Measurements from ENCODE around the gene SESTD1. TPM values are rescaled to one million over a fixed set of nuclear protein-coding genes. Genes with fewer than 3 reads are reported as not detected.

The SESTD1 gene
- total RNA-seq, 1 donor from 2014 or later = 49.2 TPM

- Mint-ChIP-seq H3K36me3 (ENCODE audit: low read depth) (peaks cover 22% of the 10 kb centered on the region), H3K27me3 (no peaks in the 10 kb centered on the region), H3K4me1 (no peaks in the 10 kb centered on the region), H3K4me3 (no peak overlapping the region), H3K9me3 (no peaks in the 10 kb centered on the region), H3K27ac (no peak overlapping the region)
- ATAC-seq (ENCODE audit: low read depth) = no peak
- DNase-seq = no peak
- no peak for TF ChIP-seq CTCF (IDR thresholded peaks at IDR 0.05)
- intact Hi-C loops (cut with micrococcal nuclease) = no loop called here
- ChIA-PET CTCF (no interaction called here), POLR2A (no interaction called here)
Observed at GRCh38 chr2:179137200-179137759, 127.4 kb downstream of the SESTD1 start.

GRCh38 chr2:179133016-179133415 lies 131.6 kb downstream of the SESTD1 start:
- CTCF ChIA-PET = no interaction called here
- Mint-ChIP-seq H3K27ac (no peak overlapping the region), H3K27me3 (no peaks in the 10 kb centered on the region), H3K36me3 (ENCODE audit: low read depth) (peaks cover 25% of the 10 kb centered on the region), H3K4me1 (peaks cover 2% of the 10 kb centered on the region), H3K9me3 (no peaks in the 10 kb centered on the region), H3K4me3 (no peak overlapping the region)
- intact Hi-C loops (cut with micrococcal nuclease) = loop anchor here (5.0 kb wide), 1 partner anchor 619 kb away; no protein-coding TSS in a partner anchor
- ATAC-seq (ENCODE audit: low read depth) (no peak), DNase-seq (no peak)
- POLR2A ChIA-PET = no interaction called here
- TF ChIP-seq CTCF (IDR thresholded peaks at IDR 0.05) = no peak

GRCh38 chr2:179132076-179132475 lies 132.6 kb downstream of the SESTD1 start:
- Mint-ChIP-seq H3K27me3 (no peaks in the 10 kb centered on the region), H3K27ac (no peak overlapping the region), H3K36me3 (ENCODE audit: low read depth) (peaks cover 21% of the 10 kb centered on the region), H3K4me1 (peaks cover 2% of the 10 kb centered on the region), H3K9me3 (no peaks in the 10 kb centered on the region), H3K4me3 (no peak overlapping the region)
- CTCF ChIA-PET = interaction anchor here (1.2 to 2.9 kb wide), 3 partner anchors 14 to 241 kb away, joined by 3 to 40 read pairs (median 5); no protein-coding TSS in a partner anchor
- POLR2A ChIA-PET = no interaction called here
- TF ChIP-seq CTCF (IDR thresholded peaks at IDR 0.05) = no peak
- intact Hi-C loops (cut with micrococcal nuclease) = loop anchor here (5.0 kb wide), 1 partner anchor 620 kb away; no protein-coding TSS in a partner anchor
- DNase-seq = no peak
- ATAC-seq (ENCODE audit: low read depth) = no peak

GRCh38 chr2:179130560-179130959 lies 134.1 kb downstream of the SESTD1 start:
- no peak for ATAC-seq (ENCODE audit: low read depth)
- ChIA-PET CTCF (interaction anchor here (0.9 to 3.2 kb wide), 28 partner anchors 10 to 370 kb away, joined by 3 to 87 read pairs (median 6); partner anchors contain the start of gene CCDC141), POLR2A (no interaction called here)
- Mint-ChIP-seq H3K27me3 (no peaks in the 10 kb centered on the region), H3K4me1 (peaks cover 2% of the 10 kb centered on the region), H3K9me3 (no peaks in the 10 kb centered on the region), H3K36me3 (ENCODE audit: low read depth) (peaks cover 14% of the 10 kb centered on the region), H3K27ac (no peak overlapping the region), H3K4me3 (no peak overlapping the region)
- intact Hi-C loops (cut with micrococcal nuclease) = loop anchor here (1.0 to 5.0 kb wide), 2 partner anchors 110 to 622 kb away; no protein-coding TSS in a partner anchor
- TF ChIP-seq CTCF (IDR thresholded peaks at IDR 0.05) = no peak
- no peak for DNase-seq

- Mint-ChIP-seq H3K36me3 (ENCODE audit: low read depth) (peaks cover 13% of the 10 kb centered on the region), H3K4me1 (peaks cover 2% of the 10 kb centered on the region), H3K27me3 (no peaks in the 10 kb centered on the region), H3K4me3 (no peak overlapping the region), H3K9me3 (no peaks in the 10 kb centered on the region), H3K27ac (no peak overlapping the region)
- intact Hi-C loops (cut with micrococcal nuclease) = loop anchor here (1.0 to 5.0 kb wide), 7 partner anchors 109 to 623 kb away; no protein-coding TSS in a partner anchor
- ChIA-PET POLR2A (interaction anchor here (0.7 to 1.1 kb wide), 2 partner anchors 80 to 109 kb away, joined by 4 to 6 read pairs; partner anchors contain the start of gene CCDC141), CTCF (interaction anchor here (0.6 to 3.2 kb wide), 57 partner anchors 9 to 637 kb away, joined by 3 to 87 read pairs (median 4); partner anchors contain the start of gene CCDC141)
- TF ChIP-seq CTCF (IDR thresholded peaks at IDR 0.05) = no peak
- ATAC-seq (ENCODE audit: low read depth) = no peak
- no peak for DNase-seq
Observed at GRCh38 chr2:179129574-179130238, 134.9 kb downstream of the SESTD1 start.

Measured in activated B cell treated with CpG ODN at 0.5 μM for 24 hours (primary cell).